ENCODE data around the gene KIF3A.
A peak's percentile ranks its signal among the peaks of the same experiment; 100 is the strongest.

Gene KIF3A

GRCh38 chr5:132736853-132737833 lies at the start of gene KIF3A:
KIF3A (minus strand) TSS chr5:132737546; CDS start chr5:132737419, 127 bp downstream.
- ATAC-seq: peak; percentile 93
- DNase-seq: peak; percentile 99

DNA sequence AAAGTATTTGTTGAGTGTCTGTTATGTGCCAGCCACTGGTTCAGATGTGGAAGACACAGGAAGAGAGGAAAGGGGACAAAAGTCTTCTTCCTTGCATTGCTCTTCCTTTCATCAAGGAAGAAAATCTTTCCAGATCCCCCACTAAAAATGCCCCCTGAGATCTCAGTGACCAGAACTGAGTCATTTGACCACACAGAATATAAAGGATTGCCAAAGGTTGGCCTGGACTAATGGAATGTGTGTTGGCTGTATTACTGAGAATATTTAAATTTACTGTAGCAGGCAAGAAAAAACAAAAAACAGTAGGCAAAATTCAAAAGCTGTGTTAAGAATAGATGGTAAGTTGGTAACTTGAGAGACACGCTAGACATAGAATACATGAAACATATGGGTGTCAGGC lies 49.7 kb upstream of the KIF3A start:
- no peak for ATAC-seq
- no peak for DNase-seq

- no peak for ATAC-seq
- DNase-seq: no peak
These were observed 48.5 kb upstream of the KIF3A start for GRCh38 chr5:132785864-132786263.

- DNase-seq: no peak
- ATAC-seq: no peak
These were observed 48.0 kb upstream of the KIF3A start for GRCh38 chr5:132785365-132785764.

DNA sequence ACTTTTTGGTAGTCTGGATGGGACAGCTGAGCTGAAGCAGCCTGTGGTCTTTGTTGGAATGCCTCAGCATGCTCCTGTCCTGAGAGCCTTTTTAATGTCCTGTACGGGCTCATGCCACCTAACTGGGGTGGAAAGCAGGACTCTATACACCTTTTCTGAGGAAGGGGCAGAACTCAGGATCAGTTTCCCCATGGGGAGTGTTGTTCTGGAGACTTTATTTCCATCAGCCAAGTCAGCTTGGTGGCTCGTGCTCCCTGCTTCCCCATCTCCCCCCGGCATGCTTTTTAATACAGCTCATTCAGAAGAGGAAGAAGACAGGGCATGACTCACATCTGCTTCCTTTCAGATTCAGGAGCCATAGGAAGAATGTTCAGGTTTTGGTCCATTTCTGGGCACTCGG lies 44.8 kb upstream of the KIF3A start:
- ATAC-seq: no peak
- DNase-seq: no peak

- DNase-seq: no peak
- no peak for ATAC-seq
These were observed 43.7 kb upstream of the KIF3A start for GRCh38 chr5:132781029-132781428.

DNA sequence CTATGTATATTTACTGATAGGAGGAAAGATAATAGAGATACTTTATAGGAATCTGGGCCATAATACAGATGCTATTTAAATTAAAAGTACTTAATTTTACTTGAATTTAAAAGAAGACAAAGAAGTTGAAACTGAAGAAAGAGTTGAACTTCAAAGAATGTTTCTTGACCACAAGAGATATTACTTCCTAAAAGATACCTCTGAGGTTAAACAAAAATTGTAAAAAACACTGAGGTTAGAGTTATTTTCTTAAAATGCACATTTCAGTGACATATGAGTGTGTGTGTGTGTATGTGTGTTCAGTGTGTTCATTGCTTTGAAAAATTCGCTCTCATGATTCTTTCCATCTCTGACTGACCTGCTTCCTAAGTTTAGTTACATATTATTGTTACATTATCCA lies 43.2 kb upstream of the KIF3A start:
- no peak for ATAC-seq
- DNase-seq: no peak

- DNase-seq: no peak
These were observed 42.6 kb upstream of the KIF3A start for GRCh38 chr5:132779961-132780360.

DNA sequence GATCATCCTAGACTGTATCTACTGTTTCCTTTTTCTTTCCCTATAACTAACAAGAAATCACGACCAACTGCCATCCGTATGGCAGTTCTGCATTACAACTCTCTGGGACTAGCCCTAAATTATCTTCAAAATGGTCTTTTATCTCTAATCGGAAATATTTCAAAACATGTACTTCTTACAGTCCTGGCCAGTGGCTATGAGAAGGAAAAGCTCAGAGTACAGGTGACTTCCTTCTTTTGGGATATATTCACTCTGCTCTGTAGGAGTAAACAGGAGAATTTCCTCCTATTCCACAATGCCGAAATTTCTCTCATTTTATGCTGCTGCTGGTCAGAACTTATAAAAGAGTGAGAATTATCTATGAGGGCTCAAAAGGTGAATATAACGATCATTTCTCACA lies 41.5 kb upstream of the KIF3A start:
- DNase-seq (no peak), ATAC-seq (no peak)

More at GRCh38 chr5:132779961-132780360, 42.6 kb upstream of the KIF3A start:
- no peak for ATAC-seq

- DNase-seq: no peak
- no peak for ATAC-seq
These were observed 40.8 kb upstream of the KIF3A start for GRCh38 chr5:132778129-132778528.

- peak; percentile 53 for ATAC-seq
- DNase-seq: peak; percentile 55
These were observed 40.1 kb upstream of the KIF3A start, which contains the start of gene SEPTIN8 for GRCh38 chr5:132777209-132778069. SEPTIN8 (minus strand) TSS chr5:132777239; CDS start chr5:132777137, 102 bp downstream.

- DNase-seq: no peak
- no peak for ATAC-seq
These were observed 39.5 kb upstream of the KIF3A start for GRCh38 chr5:132776938-132777208.

- DNase-seq: peak; percentile 15
- ATAC-seq: no peak
These were observed 39.0 kb upstream of the KIF3A start for GRCh38 chr5:132776131-132776937.

DNA sequence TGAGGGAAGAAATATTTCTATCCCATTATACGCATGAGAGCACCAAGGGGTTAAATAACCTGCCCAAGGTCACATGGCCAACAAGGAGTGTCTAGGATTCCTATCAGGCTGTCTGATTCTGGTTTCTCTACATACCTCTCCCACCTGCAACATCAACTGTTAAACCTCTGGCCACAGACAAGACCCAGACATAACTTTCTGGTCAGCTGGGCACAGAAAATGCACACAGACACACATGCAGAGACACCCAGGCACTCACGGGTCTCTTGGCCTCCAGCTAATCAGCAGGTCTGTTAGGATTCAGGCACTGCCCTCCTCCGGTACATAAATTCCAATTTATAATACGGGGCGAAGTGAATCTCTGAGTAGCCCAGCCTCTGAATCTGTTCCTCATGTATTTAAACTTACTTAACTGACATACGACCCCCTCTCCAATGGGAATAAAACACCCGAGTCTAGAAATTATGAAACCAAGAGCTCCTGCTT lies 38.2 kb upstream of the KIF3A start:
- DNase-seq: no peak
- ATAC-seq: no peak

DNA sequence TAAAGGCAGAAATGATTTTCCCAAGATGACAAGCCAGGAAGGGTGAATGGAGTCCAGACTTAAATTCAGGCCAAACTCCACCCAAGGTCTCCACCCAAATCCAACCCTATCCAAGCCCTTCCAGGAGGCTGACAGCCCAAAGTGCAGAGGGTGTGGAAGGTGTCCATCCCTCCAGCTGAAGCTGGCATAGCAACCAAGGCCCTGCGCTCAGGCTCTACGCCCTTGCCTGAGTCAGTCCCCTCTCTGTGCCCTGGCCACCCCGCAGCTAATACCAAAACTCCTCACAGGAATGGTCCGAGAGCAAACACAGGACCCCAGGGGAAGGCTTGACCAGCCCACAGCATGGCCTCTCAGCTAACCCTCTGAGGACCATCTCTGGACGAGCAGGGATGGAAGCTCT lies 37.5 kb upstream of the KIF3A start:
- ATAC-seq: no peak
- no peak for DNase-seq

- no peak for DNase-seq
- ATAC-seq: no peak
These were observed 37.1 kb upstream of the KIF3A start for GRCh38 chr5:132774406-132774805.

GRCh38 chr5:132773601-132774355 lies 36.4 kb upstream of the KIF3A start:
- ATAC-seq (no peak), DNase-seq (no peak)

GRCh38 chr5:132773114-132773513 lies 35.8 kb upstream of the KIF3A start:
- ATAC-seq: no peak
- DNase-seq: no peak

DNA sequence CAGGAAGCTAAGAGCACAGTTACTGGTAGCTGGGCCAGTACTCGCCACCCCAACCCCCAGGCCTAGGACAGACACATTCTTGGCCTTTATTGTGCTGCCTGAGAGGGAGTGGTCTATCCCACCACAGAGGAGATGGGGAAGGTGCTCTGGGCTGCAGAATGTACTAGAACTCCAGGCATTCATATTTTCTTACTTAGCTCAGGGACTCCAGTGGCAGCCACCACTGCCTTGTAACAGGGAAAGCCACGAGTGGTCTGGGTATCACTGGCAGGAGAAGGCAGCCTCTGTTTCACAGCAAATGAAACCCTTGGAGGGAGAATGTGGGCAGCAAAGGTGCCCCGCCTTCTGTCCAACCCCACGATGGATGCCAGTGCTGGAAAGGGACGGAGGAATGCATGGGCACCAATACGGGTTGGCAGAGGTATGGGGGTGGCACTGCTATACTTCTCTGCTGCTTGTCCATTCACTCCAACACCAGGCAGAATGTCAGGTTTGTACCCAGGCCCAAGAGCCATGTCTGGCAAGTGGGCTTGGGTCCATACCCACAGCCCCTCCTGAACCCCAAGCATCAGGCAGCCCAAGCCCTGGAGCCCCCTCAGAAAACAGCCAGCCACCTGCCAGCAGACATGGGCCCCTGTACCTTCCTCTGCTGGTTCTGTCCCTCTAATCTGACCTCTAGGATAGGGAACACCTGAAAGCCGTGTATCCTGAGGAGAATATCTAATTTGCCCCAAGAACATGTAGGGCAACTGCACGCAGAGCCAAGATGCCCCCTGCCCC lies 35.1 kb upstream of the KIF3A start:
- ATAC-seq (no peak), DNase-seq (no peak)

DNA sequence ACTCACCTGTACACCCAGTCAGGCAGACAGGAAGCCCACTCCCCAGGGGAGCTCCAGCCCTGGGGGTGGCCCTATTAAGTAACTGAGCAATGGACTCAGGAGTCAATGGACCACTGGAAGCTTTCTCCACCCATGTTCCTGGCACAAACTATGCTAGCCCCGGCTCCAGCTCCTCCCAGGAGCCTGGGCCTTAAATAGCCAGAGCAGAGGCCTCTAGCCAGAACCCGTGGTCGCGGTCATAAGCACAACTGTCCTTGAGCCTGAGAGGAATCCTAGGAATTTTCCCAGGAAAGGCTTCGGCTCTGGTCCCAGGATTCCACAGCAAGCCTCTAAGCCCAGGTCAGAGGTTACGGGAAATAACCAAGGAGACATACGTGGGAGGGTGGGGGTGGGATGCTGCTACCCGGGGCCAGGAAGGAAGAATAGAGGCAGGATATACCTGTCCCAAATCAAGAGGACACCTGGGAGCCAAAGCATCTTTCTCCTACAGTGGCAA lies 34.2 kb upstream of the KIF3A start:
- no peak for ATAC-seq
- no peak for DNase-seq
